RWPE2 (cell line): Measurements from ENCODE around the gene STK32C.

Experiments
- ATAC-seq: fragments of 200-7000 bp; cut with Tn5 transposase; 3 replicates; pipeline ENCODE4 v1.9.1; 2021; ENCODE audit warnings: low read depth
- DNase-seq: peaks from one replicate; pipeline ENCODE4 v3.0.0-alpha.2; 2020; ENCODE audit warnings: low spot score
- H3K27ac ChIP-seq: fragments of 450-650 bp; 2 replicates; pipeline ENCODE4 v1.5.1; 2017; ENCODE audit warnings: mild to moderate bottlenecking; ENCODE audit not compliant: poor library complexity, severe bottlenecking
- H3K27me3 ChIP-seq: fragments of 250-450 bp; sonication (Bioruptor Pico); 2 replicates; pipeline ENCODE4 v1.5.1; 2021; ENCODE audit warnings: mild to moderate bottlenecking, moderate library complexity; ENCODE audit not compliant: insufficient read depth, poor library complexity, severe bottlenecking
- H3K36me3 ChIP-seq: fragments of 250-450 bp; sonication (Bioruptor Pico); 2 replicates; pipeline ENCODE4 v1.5.1; 2020; ENCODE audit warnings: low read depth, mild to moderate bottlenecking, moderate library complexity
- H3K4me1 ChIP-seq: fragments of 250-450 bp; sonication (Bioruptor Pico); 2 replicates; pipeline ENCODE4 v1.5.1; 2021; ENCODE audit warnings: mild to moderate bottlenecking, moderate library complexity; ENCODE audit not compliant: insufficient read depth, poor library complexity, severe bottlenecking
- H3K4me3 ChIP-seq: fragments of 250-450 bp; sonication (Bioruptor Pico); 2 replicates; pipeline ENCODE4 v1.5.1; 2021; ENCODE audit warnings: mild to moderate bottlenecking, moderate library complexity; ENCODE audit not compliant: severe bottlenecking
- H3K9me3 ChIP-seq: fragments of 250-450 bp; sonication (Bioruptor Pico); 2 replicates; pipeline ENCODE4 v1.5.1; 2021; ENCODE audit warnings: mild to moderate bottlenecking, moderate library complexity; ENCODE audit not compliant: severe bottlenecking
- TF ChIP-seq, protein P1 (sequence below): fragments of 450-650 bp; IDR thresholded peaks from one replicate; pipeline ENCODE4 v1.5.1; 2017; ENCODE audit warnings: mild to moderate bottlenecking, moderate library complexity; ENCODE audit not compliant: poor library complexity, severe bottlenecking

Gene STK32C

DNA sequence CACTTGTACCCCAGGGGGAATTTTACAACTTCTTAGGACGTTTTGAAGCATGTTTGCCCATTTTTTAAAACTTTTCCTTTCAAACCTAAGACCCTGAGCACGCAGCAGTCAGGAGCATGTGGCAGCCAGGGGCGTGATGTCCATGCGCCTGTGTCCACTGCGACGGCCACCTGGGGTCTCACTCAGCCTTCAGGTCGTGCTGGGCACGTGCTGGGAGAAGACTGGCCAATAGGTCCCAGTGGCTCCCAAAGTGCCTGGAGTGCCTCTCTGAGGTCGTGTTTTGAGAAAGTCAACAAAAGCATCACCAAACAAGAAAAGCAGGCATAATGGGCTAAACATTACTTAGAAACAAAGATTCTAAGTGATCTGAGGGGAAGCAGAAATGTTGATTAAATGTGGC, 39.1 kb upstream of the STK32C start:
- no peak for ATAC-seq
- no peaks in the 10 kb centered on the region; the same call in 1 of the 2 replicates for H3K36me3 ChIP-seq
- no peak for DNase-seq
- no peaks in the 10 kb centered on the region for H3K4me1 ChIP-seq
- H3K9me3 ChIP-seq, result no peaks in the 10 kb centered on the region
- TF ChIP-seq, protein P1, sequence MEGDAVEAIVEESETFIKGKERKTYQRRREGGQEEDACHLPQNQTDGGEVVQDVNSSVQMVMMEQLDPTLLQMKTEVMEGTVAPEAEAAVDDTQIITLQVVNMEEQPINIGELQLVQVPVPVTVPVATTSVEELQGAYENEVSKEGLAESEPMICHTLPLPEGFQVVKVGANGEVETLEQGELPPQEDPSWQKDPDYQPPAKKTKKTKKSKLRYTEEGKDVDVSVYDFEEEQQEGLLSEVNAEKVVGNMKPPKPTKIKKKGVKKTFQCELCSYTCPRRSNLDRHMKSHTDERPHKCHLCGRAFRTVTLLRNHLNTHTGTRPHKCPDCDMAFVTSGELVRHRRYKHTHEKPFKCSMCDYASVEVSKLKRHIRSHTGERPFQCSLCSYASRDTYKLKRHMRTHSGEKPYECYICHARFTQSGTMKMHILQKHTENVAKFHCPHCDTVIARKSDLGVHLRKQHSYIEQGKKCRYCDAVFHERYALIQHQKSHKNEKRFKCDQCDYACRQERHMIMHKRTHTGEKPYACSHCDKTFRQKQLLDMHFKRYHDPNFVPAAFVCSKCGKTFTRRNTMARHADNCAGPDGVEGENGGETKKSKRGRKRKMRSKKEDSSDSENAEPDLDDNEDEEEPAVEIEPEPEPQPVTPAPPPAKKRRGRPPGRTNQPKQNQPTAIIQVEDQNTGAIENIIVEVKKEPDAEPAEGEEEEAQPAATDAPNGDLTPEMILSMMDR, result no peak
- H3K4me3 ChIP-seq, result no peak overlapping the region
- no peaks in the 10 kb centered on the region for H3K27me3 ChIP-seq
- no peak overlapping the region for H3K27ac ChIP-seq

DNA sequence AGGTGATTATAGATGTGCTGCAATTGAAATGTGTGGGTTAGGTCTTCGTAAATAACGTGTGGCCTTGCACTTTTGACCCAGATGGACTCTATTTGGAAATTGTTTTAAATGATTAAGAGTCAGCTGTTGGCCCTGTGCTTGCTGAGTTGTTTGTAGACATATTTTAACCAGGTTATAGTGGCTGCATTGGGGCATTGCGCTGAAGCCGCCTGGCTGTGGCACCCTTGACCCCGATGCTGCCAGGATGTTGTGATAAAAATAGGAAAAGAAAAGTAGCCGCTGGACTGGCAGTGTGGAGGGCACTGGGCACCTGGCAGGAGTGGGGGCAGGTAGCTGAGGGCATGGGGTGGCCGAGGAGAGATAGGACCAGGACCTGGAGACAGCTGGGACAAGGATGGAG, 37.6 kb upstream of the STK32C start:
- Histone ChIP-seq H3K27me3 (no peaks in the 10 kb centered on the region), H3K27ac (no peak overlapping the region), H3K4me1 (no peaks in the 10 kb centered on the region), H3K36me3 (no peaks in the 10 kb centered on the region; the same call in 1 of the 2 replicates), H3K4me3 (no peak overlapping the region), H3K9me3 (no peaks in the 10 kb centered on the region)
- ATAC-seq (no peak), DNase-seq (no peak)
- TF ChIP-seq, protein P1, result no peak

DNA sequence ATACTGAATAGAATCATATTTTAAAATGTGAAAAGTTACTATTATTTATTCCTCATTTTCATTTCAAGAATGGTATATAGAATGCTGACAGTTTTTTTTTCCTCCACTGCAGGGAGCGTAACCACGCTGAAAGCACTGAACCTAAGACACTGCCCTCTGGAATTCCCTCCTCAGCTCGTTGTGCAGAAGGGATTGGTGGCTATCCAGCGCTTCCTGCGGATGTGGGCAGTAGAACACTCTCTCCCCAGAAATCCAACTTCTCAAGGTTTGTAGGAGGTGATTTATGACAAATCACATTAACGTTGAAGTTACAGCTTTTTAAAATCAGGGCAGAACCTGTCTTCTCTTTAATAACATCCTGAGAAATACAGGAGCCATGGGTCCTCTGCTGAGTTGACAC, 36.6 kb upstream of the STK32C start:
- no peaks in the 10 kb centered on the region for H3K9me3 ChIP-seq
- H3K27me3 ChIP-seq, result no peaks in the 10 kb centered on the region
- no peak for ATAC-seq
- no peaks in the 10 kb centered on the region; the same call in 1 of the 2 replicates for H3K36me3 ChIP-seq
- H3K27ac ChIP-seq, result no peak overlapping the region
- no peak overlapping the region for H3K4me3 ChIP-seq
- no peaks in the 10 kb centered on the region for H3K4me1 ChIP-seq
- DNase-seq, result no peak
- TF ChIP-seq, protein P1, result no peak

DNA sequence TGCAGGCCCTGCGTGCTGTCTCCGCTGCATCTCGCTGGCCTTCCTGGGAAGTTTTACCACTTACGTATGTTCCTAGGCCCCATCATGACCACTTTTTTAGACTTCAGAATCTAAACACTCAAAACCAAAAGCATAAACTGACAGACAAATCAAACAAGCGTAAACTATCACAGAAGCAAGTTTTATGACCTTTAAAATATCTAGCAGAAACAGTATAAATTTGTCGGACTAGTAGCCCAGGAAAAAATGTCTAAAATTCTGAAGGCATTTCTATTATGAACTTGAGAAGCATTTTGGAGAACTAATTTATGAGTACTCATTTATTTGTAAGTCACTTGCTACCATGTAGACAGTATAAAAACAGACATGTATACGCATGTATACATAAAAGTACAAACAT, 34.8 kb upstream of the STK32C start:
- H3K4me1 ChIP-seq, result no peaks in the 10 kb centered on the region
- no peak overlapping the region for H3K27ac ChIP-seq
- TF ChIP-seq, protein P1, result no peak
- ATAC-seq (no peak), DNase-seq (no peak)
- no peaks in the 10 kb centered on the region; the same call in 1 of the 2 replicates for H3K36me3 ChIP-seq
- no peaks in the 10 kb centered on the region for H3K27me3 ChIP-seq
- H3K9me3 ChIP-seq, result no peaks in the 10 kb centered on the region
- no peak overlapping the region for H3K4me3 ChIP-seq

DNA sequence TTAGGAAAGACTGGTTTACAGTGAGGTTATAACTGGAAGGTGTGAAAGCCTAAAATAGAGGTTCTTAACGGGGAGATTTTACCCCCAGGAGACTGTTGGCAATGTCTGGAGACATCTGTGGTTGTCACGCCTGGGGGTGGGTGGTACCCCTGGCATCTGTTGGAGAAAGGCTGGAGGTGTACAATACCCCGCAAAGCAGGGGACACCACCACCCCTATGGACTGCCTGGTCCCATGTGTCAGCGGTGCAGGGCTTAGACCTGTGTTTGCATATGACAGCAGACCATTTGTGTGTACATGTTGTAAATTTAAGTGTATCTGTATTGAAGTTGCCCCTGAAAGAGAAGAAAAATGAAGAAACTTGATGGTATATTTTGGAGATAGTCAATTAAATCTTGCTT, 34.0 kb upstream of the STK32C start:
- H3K4me3 ChIP-seq, result no peak overlapping the region
- no peaks in the 10 kb centered on the region for H3K9me3 ChIP-seq
- no peaks in the 10 kb centered on the region for H3K4me1 ChIP-seq
- TF ChIP-seq, protein P1, result no peak
- H3K27ac ChIP-seq, result no peak overlapping the region
- no peak for DNase-seq
- no peak for ATAC-seq
- no peaks in the 10 kb centered on the region for H3K27me3 ChIP-seq
- no peaks in the 10 kb centered on the region; the same call in 1 of the 2 replicates for H3K36me3 ChIP-seq
